IMR-90 (cell line): Measurements from ENCODE around the gene RAPGEFL1. TPM values are rescaled to one million over a fixed set of nuclear protein-coding genes. Genes with fewer than 3 reads are reported as not detected.

Experiments
- ATAC-seq: fragments of 200-7000 bp; cut with Tn5 transposase; 2 replicates; pipeline ENCODE4 v1.9.1; 2020; ENCODE audit warnings: low read depth, mild to moderate bottlenecking, moderate library complexity
- BruUV-seq: library from RNA; stranded (reverse); fragments of 400-500 nt; replicated peaks from 2 replicates; lab custom pipeline; 2021; lab: Mats Ljungman, UMichigan
- CTCF ChIA-PET: fragments of 300-600 bp; formaldehyde crosslinking; extraction: SDS; loops from one replicate; lab custom pipeline; 2021; ENCODE audit warnings: antibody characterized with exemption; lab: Yijun Ruan, JAX
- POLR2A ChIA-PET: fragments of 300-600 bp; sonication (Branson Sonifier 250); formaldehyde crosslinking; loops from one replicate; lab custom pipeline; 2022; ENCODE audit warnings: antibody characterized with exemption; ENCODE audit not compliant: unreplicated experiment; lab: Charles Lee
- DNase-seq: peaks from one replicate; pipeline ENCODE4 v3.0.0; 2013
- H2AFZ ChIP-seq: replicated peaks from 2 replicates; pipeline ENCODE3; 2013; ENCODE audit warnings: low read length, mild to moderate bottlenecking; ENCODE audit not compliant: poor library complexity
- H2AK5ac ChIP-seq: 2 replicates; pipeline ENCODE4 v1.6.1; 2013; ENCODE audit warnings: low read depth, low read length, inconsistent platforms
- H2AK9ac ChIP-seq: replicated peaks from 2 replicates; pipeline ENCODE3; 2013; ENCODE audit warnings: mild to moderate bottlenecking, low read depth, low read length, moderate library complexity; ENCODE audit not compliant: poor library complexity
- H2BK120ac ChIP-seq: 2 replicates; pipeline ENCODE4 v1.6.1; 2013; ENCODE audit warnings: low read depth, low read length, inconsistent platforms
- H2BK15ac ChIP-seq: 3 replicates; pipeline ENCODE4 v1.6.1; 2013; ENCODE audit warnings: low read depth, low read length, inconsistent platforms
- H2BK20ac ChIP-seq: 2 replicates; pipeline ENCODE4 v1.6.1; 2013; ENCODE audit warnings: low read depth, mild to moderate bottlenecking, inconsistent platforms, low read length, moderate library complexity
- H2BK5ac ChIP-seq: 2 replicates; pipeline ENCODE4 v1.6.1; 2013; ENCODE audit warnings: mild to moderate bottlenecking, low read depth, low read length, inconsistent platforms; ENCODE audit not compliant: poor library complexity, severe bottlenecking
- H3K14ac ChIP-seq: replicated peaks from 2 replicates; pipeline ENCODE4 v1.6.1; 2013; ENCODE audit warnings: low read depth, low read length, inconsistent platforms
- H3K18ac ChIP-seq: 2 replicates; pipeline ENCODE4 v1.6.1; 2013; ENCODE audit warnings: low read depth, low read length, control low read depth
- H3K23ac ChIP-seq: 2 replicates; pipeline ENCODE4 v1.6.1; 2013; ENCODE audit warnings: low read depth, low read length, inconsistent platforms
- H3K27ac ChIP-seq: 2 replicates; pipeline ENCODE4 v1.5.1; 2013; ENCODE audit warnings: mild to moderate bottlenecking, control low read depth, low read length; ENCODE audit not compliant: insufficient read depth
- H3K27me3 ChIP-seq: 2 replicates; pipeline ENCODE4 v1.6.1; 2013; ENCODE audit warnings: low read length; ENCODE audit not compliant: control insufficient read depth, insufficient read depth
- H3K36me3 ChIP-seq: 2 replicates; pipeline ENCODE4 v1.6.1; 2013; ENCODE audit warnings: low read length, mixed read lengths; ENCODE audit not compliant: control insufficient read depth, insufficient read depth
- H3K4ac ChIP-seq: 2 replicates; pipeline ENCODE4 v1.6.1; 2013; ENCODE audit warnings: low read depth, low read length, inconsistent platforms
- H3K4me1 ChIP-seq: 2 replicates; pipeline ENCODE4 v1.6.1; 2013; ENCODE audit warnings: low read length, mixed read lengths; ENCODE audit not compliant: control insufficient read depth, insufficient read depth
- H3K4me2 ChIP-seq: 2 replicates; pipeline ENCODE4 v1.6.1; 2013; ENCODE audit warnings: low read depth, mild to moderate bottlenecking, control low read depth, low read length, moderate library complexity
- H3K4me3 ChIP-seq: 2 replicates; pipeline ENCODE4 v1.5.1; 2013; ENCODE audit warnings: low read depth, mild to moderate bottlenecking, control low read depth, low read length, moderate library complexity; ENCODE audit not compliant: insufficient read depth
- H3K56ac ChIP-seq: 2 replicates; pipeline ENCODE4 v1.6.1; 2013; ENCODE audit warnings: low read length, inconsistent platforms; ENCODE audit not compliant: insufficient read depth; ENCODE audit errors: extremely low read depth
- H3K79me1 ChIP-seq, 2 experiments: 2 replicates each; pipeline ENCODE4 v1.6.1; 2013; ENCODE audit warnings: low read length in 2 of 2, inconsistent platforms in 1 of 2, low read depth in 1 of 2
- H3K9ac ChIP-seq: 2 replicates; pipeline ENCODE4 v1.6.1; 2013; ENCODE audit warnings: low read depth, low read length, control low read depth
- H3K9me1 ChIP-seq: 2 replicates; pipeline ENCODE4 v1.6.1; 2013; ENCODE audit warnings: low read length, inconsistent platforms; ENCODE audit not compliant: insufficient read depth
- H3K9me3 ChIP-seq: 2 replicates; pipeline ENCODE4 v1.6.1; 2013; ENCODE audit warnings: low read length; ENCODE audit not compliant: control insufficient read depth, insufficient read depth
- H4K20me1 ChIP-seq: 2 replicates; pipeline ENCODE4 v1.6.1; 2013; ENCODE audit warnings: low read length, inconsistent platforms; ENCODE audit not compliant: insufficient read depth
- H4K5ac ChIP-seq: 2 replicates; pipeline ENCODE4 v1.6.1; 2013; ENCODE audit warnings: mild to moderate bottlenecking, low read depth, low read length, control low read depth
- H4K8ac ChIP-seq, 2 experiments: 2 replicates each; pipeline ENCODE4 v1.6.1; 2013; ENCODE audit warnings: low read depth in 2 of 2, low read length in 2 of 2, control low read depth in 1 of 2, inconsistent platforms in 1 of 2
- H4K91ac ChIP-seq: 2 replicates; pipeline ENCODE4 v1.6.1; 2013; ENCODE audit warnings: low read depth, low read length, inconsistent platforms; ENCODE audit not compliant: insufficient read depth
- BHLHE40 ChIP-seq: fragments of 150-350 bp; IDR thresholded peaks from 2 replicates; pipeline ENCODE4 v1.6.1; 2016; ENCODE audit warnings: mild to moderate bottlenecking, low read depth, low read length
- CEBPB ChIP-seq: IDR thresholded peaks from 2 replicates; pipeline ENCODE4 v1.6.1; 2012; ENCODE audit warnings: low read depth, low read length, improper control_type of control experiment
- CHD1 ChIP-seq: IDR thresholded peaks from 2 replicates; pipeline ENCODE4 v1.6.1; 2012; ENCODE audit warnings: low read depth, low read length, improper control_type of control experiment
- CTCF ChIP-seq: conservative IDR thresholded peaks from 2 replicates; pipeline ENCODE4 v1.5.1; 2012; ENCODE audit warnings: mild to moderate bottlenecking, low read depth, low read length, improper control_type of control experiment
- MAFK ChIP-seq: IDR thresholded peaks from 2 replicates; pipeline ENCODE4 v1.6.1; 2012; ENCODE audit warnings: low read depth, low read length, improper control_type of control experiment
- MAZ ChIP-seq: IDR thresholded peaks from 2 replicates; pipeline ENCODE4 v1.6.1; 2012; ENCODE audit warnings: low read depth, mild to moderate bottlenecking, low read length, improper control_type of control experiment, moderate library complexity, borderline replicate concordance
- MXI1 ChIP-seq: IDR thresholded peaks from 2 replicates; pipeline ENCODE4 v1.6.1; 2012; ENCODE audit warnings: low read depth, mild to moderate bottlenecking, low read length, moderate library complexity, borderline replicate concordance
- POLR2A ChIP-seq: IDR thresholded peaks from 2 replicates; pipeline ENCODE4 v1.6.1; 2012; ENCODE audit warnings: mild to moderate bottlenecking, low read depth, low read length
- RAD21 ChIP-seq: IDR thresholded peaks from 2 replicates; pipeline ENCODE4 v1.6.1; 2012; ENCODE audit warnings: low read length, improper control_type of control experiment
- RFX5 ChIP-seq: IDR thresholded peaks from 2 replicates; pipeline ENCODE4 v1.8.0; 2012; ENCODE audit warnings: low read depth, mild to moderate bottlenecking, low read length, moderate library complexity
- SMC3 ChIP-seq: fragments of 150-350 bp; IDR thresholded peaks from 2 replicates; pipeline ENCODE4 v1.6.1; 2016; ENCODE audit warnings: low read depth, mild to moderate bottlenecking, antibody characterized with exemption, low read length, moderate library complexity
- WGBS, 2 experiments: methylation state at CpG; one replicate each; pipeline versions ENCODE4 v1.1.5 to v1.1.7; 2013; ENCODE audit warnings: missing lambda C conversion rate in 2 of 2; ENCODE audit not compliant: insufficient read length in 1 of 2; ENCODE audit errors: extremely low coverage in 2 of 2; 5-methylcytosine and 5-hydroxymethylcytosine counted together
- dilution Hi-C: fragments of 300-500 bp; cut with HindIII; formaldehyde crosslinking; loops from one replicate; pipeline ENCODE4 v1.14.3; 2018; ENCODE audit warnings: low sequenced_read_pairs; ENCODE audit not compliant: unreplicated experiment
- in situ Hi-C: fragments of 300-500 bp; cut with MboI; formaldehyde crosslinking; loops from 3 replicates; pipeline ENCODE4 v1.14.3; 2019; ENCODE audit warnings: low sequenced_read_pairs, inconsistent platforms, mixed read lengths
- intact Hi-C: fragments of 100-400 bp; cut with micrococcal nuclease; formaldehyde crosslinking; loops from 2 replicates; pipeline ENCODE4 v1.10.0; 2022
- polyA plus RNA-seq, 3 experiments: library from polyadenylated mRNA; depleted of rRNA; stranded (reverse); fragments of >200 nt; gene quantifications; 2 replicates each; pipeline ENCODE4 v1.2.3, GENCODE V29; 2012; ENCODE audit warnings: low replicate concordance in 1 of 3
- total RNA-seq: library from RNA; depleted of rRNA; stranded (reverse); fragments of >200 nt; gene quantifications from 2 replicates; pipeline ENCODE4 v1.2.3, GENCODE V29; 2012

RAPGEFL1 gene
- total and polyA plus RNA-seq, 2 of the 4 experiments (the other 2 are of a cell fraction): 0.54 to 5.6 TPM

GRCh38 chr17:40173091-40173777 lies 4.0 kb upstream of the RAPGEFL1 start (continued):
- TF ChIP-seq RAD21: no peak

GRCh38 chr17:40173778-40174135 lies 3.5 kb upstream of the RAPGEFL1 start:
- intact Hi-C loops (no loop called here), dilution Hi-C loops (no loop called here), in situ Hi-C loops (no loop called here)
- Histone ChIP-seq H4K5ac (no peak overlapping the region), H3K79me1 (peaks cover 14 to 39% of the 10 kb centered on the region in 2 experiments), H3K9me3 (no peaks in the 10 kb centered on the region), H3K4me2 (no peak overlapping the region), H3K4me3 (no peak overlapping the region), H3K56ac (no peak overlapping the region), H2BK15ac (no peak overlapping the region), H4K8ac (no peak overlapping the region), H3K27ac (no peak overlapping the region), H3K36me3 (peaks cover 49% of the 10 kb centered on the region), H3K4me1 (peaks cover 8% of the 10 kb centered on the region), H2AK9ac (no peak overlapping the region), H3K23ac (no peak overlapping the region), H2BK20ac (no peak overlapping the region), H3K27me3 (no peaks in the 10 kb centered on the region), H2BK120ac (no peak overlapping the region), H3K14ac (no peak overlapping the region), H2BK5ac (no peak overlapping the region), H3K9me1 (peaks cover 8% of the 10 kb centered on the region; the same call in 1 of the 2 replicates), H2AFZ (no peak overlapping the region), H4K20me1 (peaks cover 14% of the 10 kb centered on the region), H2AK5ac (no peak overlapping the region), H3K9ac (no peak overlapping the region), H3K18ac (no peak overlapping the region), H4K91ac (no peak overlapping the region), H3K4ac (no peak overlapping the region)
- ChIA-PET CTCF (interaction anchor here (1.4 kb wide), 1 partner anchor 61 kb away, joined by 5 read pairs; no protein-coding TSS in a partner anchor), POLR2A (interaction anchor here (0.5 to 0.6 kb wide), 2 partner anchors 78 to 278 kb away, joined by 3 read pairs; no protein-coding TSS in a partner anchor)
- ATAC-seq (no peak), DNase-seq (no peak)
- TF ChIP-seq CEBPB (no peak), RFX5 (no peak), MAZ (no peak), CHD1 (no peak), BHLHE40 (no peak), MXI1 (no peak), POLR2A (no peak), MAFK (no peak), CTCF (no peak), SMC3 (no peak)
- no TSS peak for BruUV-seq
- WGBS, 2 experiments: no CpG with 5 or more reads among the region's 3 CpGs
